Loucy (cell line): Measurements from ENCODE around the gene LKAAEAR1.

Experiments
- EZH2phosphoT487 ChIP-seq: fragments of 200-600 bp; IDR thresholded peaks from 2 replicates; pipeline ENCODE4 v1.6.1; 2018; ENCODE audit warnings: antibody characterized with exemption, mild to moderate bottlenecking, moderate library complexity, borderline replicate concordance
- TF ChIP-seq, protein P1 (sequence below): fragments of 200-600 bp; sonication (generic); conservative IDR thresholded peaks from 2 replicates; pipeline ENCODE4 v1.5.1; 2014; ENCODE audit warnings: mild to moderate bottlenecking, antibody characterized with exemption, low read length

DNA sequence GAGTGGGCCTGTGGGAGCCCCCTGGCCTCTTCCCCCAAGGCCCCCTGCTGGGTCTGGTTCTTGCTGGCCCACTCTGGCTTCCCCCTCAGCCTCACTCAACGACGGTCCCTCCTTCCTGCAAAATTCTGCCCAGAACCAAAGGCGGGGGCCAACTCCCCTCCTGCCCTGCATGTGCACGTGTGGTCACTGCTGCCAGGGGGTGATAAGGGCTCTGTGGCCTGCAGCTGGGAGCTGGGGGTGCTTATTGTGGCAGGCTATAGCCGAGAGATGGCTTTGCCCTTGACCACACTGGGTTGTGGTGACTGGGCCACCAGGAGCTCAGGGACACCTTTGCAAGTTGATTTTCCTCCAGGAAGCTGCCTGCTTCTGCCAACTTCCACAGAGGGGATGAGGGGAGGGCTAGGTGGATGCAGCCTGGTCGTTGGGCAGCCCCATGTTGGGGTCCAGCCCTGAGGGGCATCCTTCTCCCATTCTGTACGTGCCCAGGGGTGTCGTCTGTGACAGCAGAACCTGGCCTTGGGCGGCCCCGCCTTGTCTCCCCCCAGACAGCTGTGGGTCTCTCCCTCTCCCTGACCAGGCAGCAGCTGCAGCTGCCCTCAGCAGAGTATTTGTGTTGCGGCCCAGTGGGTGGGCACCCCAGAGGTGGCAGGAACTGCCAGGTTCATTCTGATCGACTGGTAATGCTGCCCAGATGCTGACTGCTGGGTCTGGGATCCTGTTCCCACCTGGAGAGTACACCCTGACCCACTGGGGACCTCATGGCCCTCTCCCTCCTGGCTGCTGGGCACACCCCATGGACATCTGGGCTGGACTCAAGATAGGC lies 15.6 kb downstream of the LKAAEAR1 start:
- TF ChIP-seq, protein P1, sequence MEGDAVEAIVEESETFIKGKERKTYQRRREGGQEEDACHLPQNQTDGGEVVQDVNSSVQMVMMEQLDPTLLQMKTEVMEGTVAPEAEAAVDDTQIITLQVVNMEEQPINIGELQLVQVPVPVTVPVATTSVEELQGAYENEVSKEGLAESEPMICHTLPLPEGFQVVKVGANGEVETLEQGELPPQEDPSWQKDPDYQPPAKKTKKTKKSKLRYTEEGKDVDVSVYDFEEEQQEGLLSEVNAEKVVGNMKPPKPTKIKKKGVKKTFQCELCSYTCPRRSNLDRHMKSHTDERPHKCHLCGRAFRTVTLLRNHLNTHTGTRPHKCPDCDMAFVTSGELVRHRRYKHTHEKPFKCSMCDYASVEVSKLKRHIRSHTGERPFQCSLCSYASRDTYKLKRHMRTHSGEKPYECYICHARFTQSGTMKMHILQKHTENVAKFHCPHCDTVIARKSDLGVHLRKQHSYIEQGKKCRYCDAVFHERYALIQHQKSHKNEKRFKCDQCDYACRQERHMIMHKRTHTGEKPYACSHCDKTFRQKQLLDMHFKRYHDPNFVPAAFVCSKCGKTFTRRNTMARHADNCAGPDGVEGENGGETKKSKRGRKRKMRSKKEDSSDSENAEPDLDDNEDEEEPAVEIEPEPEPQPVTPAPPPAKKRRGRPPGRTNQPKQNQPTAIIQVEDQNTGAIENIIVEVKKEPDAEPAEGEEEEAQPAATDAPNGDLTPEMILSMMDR, result no peak
- TF ChIP-seq EZH2phosphoT487, result no peak
